ENCODE results near the gene HASPIN. TPM values are rescaled to one million over a fixed set of nuclear protein-coding genes. Genes with fewer than 3 reads are reported as not detected.

Gene HASPIN
- polyA plus RNA-seq, 3 donors: 0.05 TPM; not detected in 2

DNA sequence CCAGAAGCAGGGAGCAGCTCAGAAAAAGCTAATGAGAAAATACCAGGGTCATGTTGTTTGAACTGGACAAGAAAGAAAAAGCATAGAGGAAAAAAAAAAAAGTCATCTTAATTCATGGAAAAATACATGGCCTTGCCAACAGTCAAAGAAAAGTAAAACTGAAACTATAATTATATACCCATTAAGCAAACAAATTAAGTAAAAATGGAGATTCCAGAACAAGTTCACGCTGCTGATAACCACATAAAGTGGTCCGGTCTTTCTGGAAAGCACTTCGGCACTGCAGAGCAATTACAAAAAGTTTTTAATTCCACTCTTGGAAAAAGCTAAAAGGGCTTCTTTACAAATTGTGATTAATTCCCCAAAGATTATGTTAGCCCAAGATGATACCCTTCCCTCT lies 15.3 kb upstream of the HASPIN start:
- Histone ChIP-seq H3K4me2 (replicated peaks; ENCODE audit: extremely low read depth, low read length, poor library complexity, severe bottlenecking) (no peak overlapping the region), H3K79me2 (ENCODE audit: insufficient read depth, low read length) (no peaks in the 10 kb centered on the region), H3K27ac (ENCODE audit: low read depth in 1 of 2, low read length in 2 of 2) (no peak overlapping the region), H3K4me1 (ENCODE audit: control insufficient read depth in 1 of 2, insufficient read depth in 2 of 2, low read length in 2 of 2) (peaks cover 24 to 26% of the 10 kb centered on the region in 2 donors), H2AFZ (ENCODE audit: insufficient read depth, low read depth, low read length, poor library complexity, severe bottlenecking) (no peak overlapping the region), H3K9ac (ENCODE audit: insufficient read depth, low read length, poor library complexity, severe bottlenecking) (no peak overlapping the region), H3K36me3 (replicated peaks in 1 of 2; ENCODE audit: control insufficient read depth in 1 of 2, insufficient read depth in 2 of 2, low read length in 2 of 2) (peaks cover 10 to 16% of the 10 kb centered on the region in 2 donors), H4K20me1 (ENCODE audit: insufficient read depth, low read length) (no peaks in the 10 kb centered on the region), H3K9me3 (replicated peaks in 1 of 2; ENCODE audit: control insufficient read depth in 1 of 2, insufficient read depth in 1 of 2, low read length in 2 of 2) (no peaks in the 10 kb centered on the region), H3K27me3 (ENCODE audit: control insufficient read depth in 2 of 2, insufficient read depth in 2 of 2, low read length in 2 of 2) (no peaks in the 10 kb centered on the region), H3K4me3 (replicated peaks in 1 of 3; ENCODE audit: low read depth in 2 of 3, low read length in 3 of 3) (no peak overlapping the region)
- Mint-ChIP-seq H3K4me1 (peaks cover 24% of the 10 kb centered on the region), H3K36me3 (peaks cover 18% of the 10 kb centered on the region in 2 donors), H3K9me3 (no peaks in the 10 kb centered on the region), H3K27ac (peak overlapping the region in 1 of 7 donors; percentile 37), H3K27me3 (ENCODE audit: low read depth in 3 of 3) (peaks cover 0 to 4% (median 0%) of the 10 kb centered on the region in 3 donors), H3K4me3 (no peak overlapping the region)
- DNase-seq: no peak
- intact Hi-C loops (cut with micrococcal nuclease): no loop called here
- WGBS (ENCODE audit: insufficient coverage): 93% methylated on average over 3 of the region's 3 CpGs
- TF ChIP-seq, protein P1, sequence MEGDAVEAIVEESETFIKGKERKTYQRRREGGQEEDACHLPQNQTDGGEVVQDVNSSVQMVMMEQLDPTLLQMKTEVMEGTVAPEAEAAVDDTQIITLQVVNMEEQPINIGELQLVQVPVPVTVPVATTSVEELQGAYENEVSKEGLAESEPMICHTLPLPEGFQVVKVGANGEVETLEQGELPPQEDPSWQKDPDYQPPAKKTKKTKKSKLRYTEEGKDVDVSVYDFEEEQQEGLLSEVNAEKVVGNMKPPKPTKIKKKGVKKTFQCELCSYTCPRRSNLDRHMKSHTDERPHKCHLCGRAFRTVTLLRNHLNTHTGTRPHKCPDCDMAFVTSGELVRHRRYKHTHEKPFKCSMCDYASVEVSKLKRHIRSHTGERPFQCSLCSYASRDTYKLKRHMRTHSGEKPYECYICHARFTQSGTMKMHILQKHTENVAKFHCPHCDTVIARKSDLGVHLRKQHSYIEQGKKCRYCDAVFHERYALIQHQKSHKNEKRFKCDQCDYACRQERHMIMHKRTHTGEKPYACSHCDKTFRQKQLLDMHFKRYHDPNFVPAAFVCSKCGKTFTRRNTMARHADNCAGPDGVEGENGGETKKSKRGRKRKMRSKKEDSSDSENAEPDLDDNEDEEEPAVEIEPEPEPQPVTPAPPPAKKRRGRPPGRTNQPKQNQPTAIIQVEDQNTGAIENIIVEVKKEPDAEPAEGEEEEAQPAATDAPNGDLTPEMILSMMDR (IDR thresholded peaks at IDR 0.05): no peak

DNA sequence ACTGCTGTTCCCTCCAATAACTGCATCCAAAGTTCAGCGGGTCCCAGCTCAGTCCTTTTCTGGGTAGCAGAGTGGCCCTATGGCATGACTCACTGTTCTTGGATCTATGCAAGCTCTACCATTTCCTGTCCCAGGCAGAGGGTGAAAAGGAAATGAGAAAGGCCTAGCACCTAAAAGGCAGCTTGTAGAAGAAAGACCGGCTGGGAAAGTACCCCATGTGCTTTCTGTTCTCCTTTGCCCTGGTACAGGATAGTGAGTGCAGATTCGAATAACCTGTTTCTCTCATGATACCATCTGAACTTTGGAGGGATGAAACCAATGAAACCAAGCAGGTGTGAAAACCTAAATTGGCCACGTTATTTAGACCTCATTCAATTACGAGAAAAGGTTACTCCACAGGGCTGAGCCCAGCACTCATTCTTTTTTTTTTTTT lies 12.7 kb upstream of the HASPIN start:
- Mint-ChIP-seq H3K27me3 (ENCODE audit: low read depth in 3 of 3) (no peaks in the 10 kb centered on the region), H3K4me3 (no peak overlapping the region), H3K4me1 (peaks cover 24% of the 10 kb centered on the region), H3K27ac (peak overlapping the region; percentile 21 to 93 (median 75)), H3K36me3 (peaks cover 33 to 42% of the 10 kb centered on the region in 2 donors), H3K9me3 (peaks cover 0 to 2% (median 0%) of the 10 kb centered on the region in 7 donors)
- peak; percentile 82 to 95 (median 91) for DNase-seq
- Histone ChIP-seq H2AFZ (ENCODE audit: insufficient read depth, low read depth, low read length, poor library complexity, severe bottlenecking) (no peak overlapping the region), H3K27me3 (ENCODE audit: control insufficient read depth in 2 of 2, insufficient read depth in 2 of 2, low read length in 2 of 2) (no peaks in the 10 kb centered on the region), H3K4me1 (ENCODE audit: control insufficient read depth in 1 of 2, insufficient read depth in 2 of 2, low read length in 2 of 2) (peaks cover 24 to 26% of the 10 kb centered on the region in 2 donors), H3K4me3 (replicated peaks in 1 of 3; ENCODE audit: low read depth in 2 of 3, low read length in 3 of 3) (peak overlapping the region in 1 of 3 experiments; percentile 25), H4K20me1 (ENCODE audit: insufficient read depth, low read length) (no peaks in the 10 kb centered on the region), H3K36me3 (replicated peaks in 1 of 2; ENCODE audit: control insufficient read depth in 1 of 2, insufficient read depth in 2 of 2, low read length in 2 of 2) (peaks cover 27 to 36% of the 10 kb centered on the region in 2 donors), H3K27ac (ENCODE audit: low read depth in 1 of 2, low read length in 2 of 2) (peak overlapping the region; percentile 47 to 58), H3K9ac (ENCODE audit: insufficient read depth, low read length, poor library complexity, severe bottlenecking) (no peak overlapping the region), H3K4me2 (replicated peaks; ENCODE audit: extremely low read depth, low read length, poor library complexity, severe bottlenecking) (peak overlapping the region; percentile 42), H3K9me3 (replicated peaks in 1 of 2; ENCODE audit: control insufficient read depth in 1 of 2, insufficient read depth in 1 of 2, low read length in 2 of 2) (no peaks in the 10 kb centered on the region), H3K79me2 (ENCODE audit: insufficient read depth, low read length) (no peaks in the 10 kb centered on the region)
- TF ChIP-seq, protein P1 (IDR thresholded peaks at IDR 0.05): no peak
- intact Hi-C loops (cut with micrococcal nuclease): no loop called here
- WGBS (ENCODE audit: insufficient coverage): 0% methylated on average over 2 of the region's 5 CpGs

Data from CD14-positive monocyte (primary cell).